GM13976 (cell line): ENCODE data around the gene FRMD4A.
"Not testable (repeated sequence)": the region's sequence is repeated elsewhere in the genome, so short reads cannot be mapped to it uniquely, and the experiment has no call there.

ENCODE experiments used
- DNase-seq: peaks from one replicate; pipeline ENCODE4 v3.0.0; 2012; ENCODE audit warnings: low spot score
- CTCF ChIP-seq: IDR thresholded peaks from 2 replicates; pipeline ENCODE4 v1.5.1; 2012; ENCODE audit warnings: borderline replicate concordance, mild to moderate bottlenecking; ENCODE audit not compliant: insufficient read depth; ENCODE audit errors: extremely low read depth, missing control alignments, control extremely low read depth
- in situ Hi-C: fragments of 300-500 bp; cut with MboI; formaldehyde crosslinking; loops from one replicate; pipeline ENCODE4 v1.12.0; 2022; ENCODE audit warnings: low sequenced_read_pairs, mixed read lengths, inconsistent platforms; ENCODE audit not compliant: unreplicated experiment

The FRMD4A gene

GRCh38 chr10:13922586-13922985, 408.1 kb downstream of the FRMD4A start:
- no peak for DNase-seq
- in situ Hi-C loops, result no loop called here
- no peak for TF ChIP-seq CTCF

- in situ Hi-C loops, result no loop called here
- DNase-seq, result no peak
- TF ChIP-seq CTCF, result no peak
Measured at GRCh38 chr10:13921941-13922340, 408.8 kb downstream of the FRMD4A start.

GRCh38 chr10:13921131-13921530, 409.6 kb downstream of the FRMD4A start:
- in situ Hi-C loops, DNase-seq: not testable (repeated sequence)

- no peak for TF ChIP-seq CTCF
- DNase-seq, result no peak
- in situ Hi-C loops, result no loop called here
Measured at GRCh38 chr10:13920465-13920864, 410.3 kb downstream of the FRMD4A start.

- in situ Hi-C loops, result no loop called here
- DNase-seq, result no peak
- no peak for TF ChIP-seq CTCF
Measured at GRCh38 chr10:13920031-13920430, 410.7 kb downstream of the FRMD4A start.

- in situ Hi-C loops, result no loop called here
- no peak for TF ChIP-seq CTCF
- no peak for DNase-seq
Measured at GRCh38 chr10:13917791-13918190, 412.9 kb downstream of the FRMD4A start.

- in situ Hi-C loops, result no loop called here
- no peak for DNase-seq
- TF ChIP-seq CTCF, result no peak
Measured at GRCh38 chr10:13916384-13916947, 414.3 kb downstream of the FRMD4A start.
